ENCODE measurements around the gene FTO. TPM values are rescaled to one million over a fixed set of nuclear protein-coding genes. Genes with fewer than 3 reads are reported as not detected.

Gene FTO
- total RNA-seq, 1 donor, result 135 TPM

- no peak for DNase-seq (ENCODE audit: low read depth)
- H3K4me3 ChIP-seq (ENCODE audit: low read depth, low read length), result no peak overlapping the region
- TF ChIP-seq CTCF (IDR thresholded peaks at IDR 0.05; ENCODE audit: insufficient read depth, low read length), result no peak
Measured at GRCh38 chr16:53971616-53972015, 267.7 kb downstream of the FTO start.

GRCh38 chr16:53973021-53973420 lies 269.1 kb downstream of the FTO start:
- no peak overlapping the region for H3K4me3 ChIP-seq (ENCODE audit: low read depth, low read length)
- no peak for DNase-seq (ENCODE audit: low read depth)
- TF ChIP-seq CTCF (IDR thresholded peaks at IDR 0.05; ENCODE audit: insufficient read depth, low read length), result no peak

- no peak overlapping the region for H3K4me3 ChIP-seq (ENCODE audit: low read depth, low read length)
- DNase-seq (ENCODE audit: low read depth), result peak; percentile 23
- no peak for TF ChIP-seq CTCF (IDR thresholded peaks at IDR 0.05; ENCODE audit: insufficient read depth, low read length)
Measured at GRCh38 chr16:53974484-53975080, 270.6 kb downstream of the FTO start.

- TF ChIP-seq CTCF (IDR thresholded peaks at IDR 0.05; ENCODE audit: insufficient read depth, low read length), result no peak
- H3K4me3 ChIP-seq (ENCODE audit: low read depth, low read length), result no peak overlapping the region
- DNase-seq (ENCODE audit: low read depth), result no peak
Measured at GRCh38 chr16:53980675-53981074, 276.7 kb downstream of the FTO start.

- no peak overlapping the region for H3K4me3 ChIP-seq (ENCODE audit: low read depth, low read length)
- DNase-seq (ENCODE audit: low read depth), result no peak
- no peak for TF ChIP-seq CTCF (IDR thresholded peaks at IDR 0.05; ENCODE audit: insufficient read depth, low read length)
Measured at GRCh38 chr16:53982631-53983042, 278.7 kb downstream of the FTO start.

GRCh38 chr16:53984936-53985335 lies 281.0 kb downstream of the FTO start:
- no peak for TF ChIP-seq CTCF (IDR thresholded peaks at IDR 0.05; ENCODE audit: insufficient read depth, low read length)
- H3K4me3 ChIP-seq (ENCODE audit: low read depth, low read length), result no peak overlapping the region
- no peak for DNase-seq (ENCODE audit: low read depth)

- no peak for TF ChIP-seq CTCF (IDR thresholded peaks at IDR 0.05; ENCODE audit: insufficient read depth, low read length)
- no peak for DNase-seq (ENCODE audit: low read depth)
- H3K4me3 ChIP-seq (ENCODE audit: low read depth, low read length), result no peak overlapping the region
Measured at GRCh38 chr16:53985861-53986260, 281.9 kb downstream of the FTO start.

All from fibroblast of the aortic adventitia (primary cell).